ENCODE measurements around the gene SLAIN1. TPM values are rescaled to one million over a fixed set of nuclear protein-coding genes. Genes with fewer than 3 reads are reported as not detected.

The SLAIN1 gene
- total RNA-seq, 8 experiments from 2014 or later = 0.71 to 73.8 (median 40.9) TPM

DNA sequence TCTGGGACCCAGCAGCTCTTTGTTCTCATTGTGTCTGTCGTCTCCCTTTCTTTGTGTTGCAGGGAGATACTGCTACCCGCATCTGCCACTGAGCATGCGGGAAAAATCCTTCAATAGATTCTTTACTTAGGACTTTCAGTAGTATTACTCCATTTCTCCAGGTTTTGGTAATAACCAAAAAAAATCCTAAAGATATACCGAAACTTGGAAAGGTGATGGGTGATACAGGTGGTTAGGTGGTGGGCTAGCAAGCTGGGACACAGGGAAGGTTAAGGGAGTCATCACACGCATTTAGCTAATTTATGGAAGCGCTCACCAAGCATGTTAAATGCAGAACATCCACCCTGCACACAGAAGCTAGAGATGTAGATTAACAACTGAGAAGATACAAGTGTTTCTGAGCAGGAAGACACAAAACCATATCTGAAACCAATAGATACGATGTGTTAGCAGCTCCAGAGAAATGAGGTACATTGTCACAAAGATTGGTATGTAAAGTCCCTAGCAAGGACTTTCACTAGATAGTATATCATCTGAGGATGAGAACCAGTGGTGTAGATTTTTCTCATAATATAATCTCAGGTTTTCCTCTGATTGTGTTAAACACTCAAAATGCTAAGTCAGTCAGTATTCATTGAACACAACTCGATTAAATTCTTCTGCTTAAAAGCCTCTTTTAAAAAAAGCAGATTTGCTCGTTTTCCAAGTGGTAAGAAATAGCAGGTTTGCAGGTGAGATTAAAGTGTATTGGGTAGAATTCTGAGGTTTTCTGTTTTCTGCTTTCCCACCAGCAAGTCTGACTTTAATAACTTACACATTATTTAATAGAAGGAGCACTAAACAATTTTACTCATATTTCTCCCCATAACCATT, 1.2 kb upstream of the SLAIN1 start:
- 5 to 85% (median 42%) methylated on average over 2 to 8 of the region's 9 CpGs; no CpG with 5 or more reads in 1 of the 10 experiments for WGBS, 10 experiments
- no peak overlapping the region for H3K27ac ChIP-seq
- H3K4me1 ChIP-seq (replicated peaks in 1 of 2) = peaks cover 9 to 38% of the 10 kb centered on the region in 2 donors
- ATAC-seq (replicated peaks in 6 of 8) = no peak
- peak overlapping the region; percentile 11 to 97 (median 90) for H3K4me3 ChIP-seq
- in situ Hi-C loops (cut with MboI; ENCODE audit: low pct_unique_long_range_greater_than_20kb in 2 of 9, low sequenced_read_pairs in 9 of 9, unreplicated experiment in 9 of 9) = no loop called here

GRCh38 chr13:77696879-77697216, 639 bp upstream of the SLAIN1 start:
- no peak overlapping the region for H3K27ac ChIP-seq
- in situ Hi-C loops (cut with MboI; ENCODE audit: low pct_unique_long_range_greater_than_20kb in 2 of 9, low sequenced_read_pairs in 9 of 9, unreplicated experiment in 9 of 9) = no loop called here
- peak in 3 of 8 experiments; percentile 1 to 2 (median 1) for ATAC-seq (replicated peaks in 6 of 8)
- peak overlapping the region; percentile 90 to 99 (median 97) for H3K4me3 ChIP-seq
- H3K4me1 ChIP-seq (replicated peaks in 1 of 2) = peaks cover 9 to 40% of the 10 kb centered on the region in 2 donors
- WGBS, 10 experiments = 9 to 100% (median 67%) methylated on average over 1 to 3 of the region's 3 CpGs; no CpG with 5 or more reads in 2 of the 10 experiments

GRCh38 chr13:77698201-77699058, 943 bp downstream of the SLAIN1 start:
- H3K4me3 ChIP-seq = peak overlapping the region; percentile 90 to 99 (median 97)
- H3K4me1 ChIP-seq (replicated peaks in 1 of 2) = peaks cover 9 to 34% of the 10 kb centered on the region in 2 donors
- H3K27ac ChIP-seq = peak overlapping the region; percentile 87 to 92
- ATAC-seq (replicated peaks in 6 of 8) = peak in 7 of 8 experiments; percentile 11 to 50 (median 43)
- in situ Hi-C loops (cut with MboI; ENCODE audit: low pct_unique_long_range_greater_than_20kb in 2 of 9, low sequenced_read_pairs in 9 of 9, unreplicated experiment in 9 of 9) = no loop called here
- WGBS, 10 experiments = 0 to 10% (median 0%) methylated on average over 1 to 10 of the region's 75 CpGs; no CpG with 5 or more reads in 3 of the 10 experiments

GRCh38 chr13:77699059-77699680, 1.7 kb downstream of the SLAIN1 start:
- peaks cover 9 to 34% of the 10 kb centered on the region in 2 donors for H3K4me1 ChIP-seq (replicated peaks in 1 of 2)
- no peak for ATAC-seq (replicated peaks in 6 of 8)
- peak overlapping the region; percentile 90 to 99 (median 97) for H3K4me3 ChIP-seq
- in situ Hi-C loops (cut with MboI; ENCODE audit: low pct_unique_long_range_greater_than_20kb in 2 of 9, low sequenced_read_pairs in 9 of 9, unreplicated experiment in 9 of 9) = no loop called here
- no peak overlapping the region for H3K27ac ChIP-seq
- WGBS, 10 experiments = 0 to 14% (median 0%) methylated on average over 1 to 4 of the region's 4 CpGs; no CpG with 5 or more reads in 1 of the 10 experiments

DNA sequence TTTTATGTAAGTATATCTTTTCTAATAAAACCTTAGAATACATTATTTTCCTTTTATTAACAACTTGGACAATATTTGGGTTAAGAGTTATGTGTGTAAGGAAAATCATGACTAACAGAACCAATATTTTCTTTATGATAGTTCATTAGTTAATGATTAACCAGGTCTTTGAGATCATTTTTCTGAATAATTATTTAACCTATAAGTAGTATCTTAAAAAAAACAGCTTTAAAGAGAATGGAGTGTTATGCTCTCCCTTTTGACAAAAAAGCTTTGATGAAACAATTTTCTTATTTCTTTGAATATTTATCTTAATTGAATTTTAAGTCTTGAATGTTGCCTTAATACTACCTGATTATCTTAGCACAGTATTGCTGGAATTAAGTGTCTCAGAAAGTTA, 3.8 kb downstream of the SLAIN1 start:
- no peak overlapping the region for H3K4me3 ChIP-seq

DNA sequence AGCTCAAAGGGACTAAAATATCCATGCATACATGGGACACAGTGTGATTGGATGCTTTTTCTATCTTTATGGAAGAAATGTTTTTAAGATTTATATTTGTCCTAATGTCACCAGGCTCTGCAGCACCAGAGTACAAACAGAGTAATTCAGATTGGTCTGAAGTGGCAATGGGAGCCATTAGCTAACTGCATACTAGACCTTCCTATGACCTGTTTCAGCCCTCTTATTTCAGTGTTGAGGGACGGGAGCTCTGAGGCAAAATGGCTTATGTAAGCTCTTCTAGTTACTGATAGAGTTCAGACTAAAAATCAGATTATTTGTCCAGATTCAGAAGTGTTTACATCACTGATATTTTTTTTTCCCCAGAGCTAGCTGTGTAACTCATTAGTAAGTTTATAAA, 4.9 kb downstream of the SLAIN1 start:
- peaks cover 9 to 19% of the 10 kb centered on the region in 2 donors for H3K4me1 ChIP-seq (replicated peaks in 1 of 2)
- no peak for ATAC-seq (replicated peaks in 6 of 8)
- H3K27ac ChIP-seq = no peak overlapping the region
- WGBS, 10 experiments = 29 to 100% (median 75%) methylated on average over 1 of the region's 1 CpG; no CpG with 5 or more reads in 3 of the 10 experiments
- H3K4me3 ChIP-seq = no peak overlapping the region
- in situ Hi-C loops (cut with MboI; ENCODE audit: low pct_unique_long_range_greater_than_20kb in 2 of 9, low sequenced_read_pairs in 9 of 9, unreplicated experiment in 9 of 9) = no loop called here

More for the DNA sequence above, 3.8 kb downstream of the SLAIN1 start:
- H3K4me1 ChIP-seq (replicated peaks in 1 of 2) = peaks cover 9 to 23% of the 10 kb centered on the region in 2 donors
- H3K27ac ChIP-seq = no peak overlapping the region
- no peak for ATAC-seq (replicated peaks in 6 of 8)
- in situ Hi-C loops (cut with MboI; ENCODE audit: low pct_unique_long_range_greater_than_20kb in 2 of 9, low sequenced_read_pairs in 9 of 9, unreplicated experiment in 9 of 9) = no loop called here

DNA sequence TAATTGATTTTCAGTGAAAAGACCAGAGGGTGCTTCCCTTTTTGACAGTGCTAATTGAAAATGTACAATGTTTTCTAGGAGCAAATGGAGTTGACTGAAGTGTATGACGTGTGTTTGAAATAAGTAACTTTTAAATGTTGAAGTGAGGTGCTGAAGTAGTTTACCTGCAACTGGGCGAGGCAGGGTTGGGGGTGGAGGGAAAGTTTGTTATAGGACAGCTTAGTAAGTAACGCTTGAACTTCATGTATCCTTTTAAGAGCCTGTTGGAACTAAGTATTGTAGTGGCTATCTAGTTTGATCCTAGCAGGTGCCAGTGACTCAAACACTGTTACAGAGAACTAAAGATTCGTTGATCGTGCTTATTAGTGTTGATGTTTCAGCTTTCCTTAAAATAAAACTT, 5.9 kb downstream of the SLAIN1 start:
- H3K4me3 ChIP-seq = no peak overlapping the region

GRCh38 chr13:77714119-77714755, 16.8 kb downstream of the SLAIN1 start:
- WGBS, 10 experiments = 0 to 100% (median 100%) methylated on average over 1 to 3 of the region's 3 CpGs; no CpG with 5 or more reads in 1 of the 10 experiments
- Histone ChIP-seq H3K27ac (no peak overlapping the region), H3K4me3 (no peak overlapping the region), H3K4me1 (replicated peaks in 1 of 2) (no peaks in the 10 kb centered on the region)
- in situ Hi-C loops (cut with MboI; ENCODE audit: low pct_unique_long_range_greater_than_20kb in 2 of 9, low sequenced_read_pairs in 9 of 9, unreplicated experiment in 9 of 9) = no loop called here
- no peak for ATAC-seq (replicated peaks in 6 of 8)

More for the DNA sequence above, 5.9 kb downstream of the SLAIN1 start:
- 16 to 91% (median 82%) methylated on average over 2 to 5 of the region's 5 CpGs; no CpG with 5 or more reads in 2 of the 10 experiments for WGBS, 10 experiments
- peaks cover 9 to 19% of the 10 kb centered on the region in 2 donors for H3K4me1 ChIP-seq (replicated peaks in 1 of 2)
- H3K27ac ChIP-seq = no peak overlapping the region
- no peak for ATAC-seq (replicated peaks in 6 of 8)
- in situ Hi-C loops (cut with MboI; ENCODE audit: low pct_unique_long_range_greater_than_20kb in 2 of 9, low sequenced_read_pairs in 9 of 9, unreplicated experiment in 9 of 9) = no loop called here

DNA sequence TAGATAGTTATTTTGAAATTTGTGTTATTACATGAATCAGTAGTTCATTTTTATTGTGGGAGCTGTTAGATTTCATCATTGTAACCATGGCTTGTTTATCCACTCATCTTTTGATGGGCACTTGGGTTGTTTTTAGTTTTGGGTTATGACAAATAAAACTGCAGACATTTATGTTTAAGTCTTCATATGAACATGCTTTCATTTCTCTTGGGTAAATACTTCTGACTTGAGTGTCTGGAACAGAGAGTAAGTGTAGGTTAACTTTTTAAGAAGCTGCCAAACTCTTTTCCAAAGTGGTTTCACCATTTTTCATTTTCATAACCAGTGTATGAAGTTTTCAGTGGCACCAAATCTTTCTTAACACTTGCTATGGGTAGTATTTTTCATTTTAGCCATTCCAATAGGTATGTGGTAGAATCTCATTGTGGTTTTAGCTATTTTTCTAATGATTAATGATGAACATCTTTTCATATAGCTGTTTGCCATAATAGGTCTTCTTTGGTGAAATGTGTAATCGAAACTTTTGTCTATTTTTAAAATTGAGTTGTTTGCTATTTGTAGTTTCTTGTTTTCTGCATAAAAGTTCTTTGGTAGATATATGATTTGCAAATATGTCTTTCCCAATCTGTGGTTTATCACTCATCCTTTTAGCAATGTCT, 17.9 kb downstream of the SLAIN1 start:
- WGBS, 10 experiments = 13 to 100% (median 79%) methylated on average over 1 of the region's 1 CpG; no CpG with 5 or more reads in 2 of the 10 experiments
- H3K27ac ChIP-seq = no peak overlapping the region
- H3K4me1 ChIP-seq (replicated peaks in 1 of 2) = no peaks in the 10 kb centered on the region
- no peak for ATAC-seq (replicated peaks in 6 of 8)
- no peak overlapping the region for H3K4me3 ChIP-seq
- in situ Hi-C loops (cut with MboI; ENCODE audit: low pct_unique_long_range_greater_than_20kb in 2 of 9, low sequenced_read_pairs in 9 of 9, unreplicated experiment in 9 of 9) = no loop called here

DNA sequence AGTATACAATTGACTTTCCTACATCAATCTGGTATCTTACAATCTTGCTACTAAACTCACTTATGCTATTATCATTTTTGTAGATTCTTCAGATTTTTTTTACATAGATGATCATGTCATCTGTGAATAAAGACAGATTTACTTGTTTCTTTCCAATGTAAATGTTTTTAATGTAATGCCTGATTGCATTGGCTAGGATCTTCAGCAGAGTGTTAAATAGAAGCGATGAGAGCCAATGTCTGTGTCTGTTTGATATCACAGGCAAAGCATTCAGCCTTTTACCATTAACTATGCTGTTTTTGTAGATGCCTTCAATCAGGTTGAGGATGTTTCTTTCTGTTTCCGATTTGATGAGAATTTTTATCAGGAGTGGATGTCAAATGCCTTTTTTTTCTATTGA, 19.2 kb downstream of the SLAIN1 start:
- WGBS, 10 experiments = 10 to 100% (median 73%) methylated on average over 1 to 2 of the region's 2 CpGs
- H3K4me1 ChIP-seq (replicated peaks in 1 of 2) = no peaks in the 10 kb centered on the region
- no peak overlapping the region for H3K27ac ChIP-seq
- in situ Hi-C loops (cut with MboI; ENCODE audit: low pct_unique_long_range_greater_than_20kb in 2 of 9, low sequenced_read_pairs in 9 of 9, unreplicated experiment in 9 of 9) = no loop called here
- no peak overlapping the region for H3K4me3 ChIP-seq
- ATAC-seq (replicated peaks in 6 of 8) = no peak

GRCh38 chr13:77717508-77717907, 20.0 kb downstream of the SLAIN1 start:
- no peak overlapping the region for H3K4me3 ChIP-seq

GRCh38 chr13:77719128-77719527, 21.6 kb downstream of the SLAIN1 start:
- Histone ChIP-seq H3K4me1 (replicated peaks in 1 of 2) (no peaks in the 10 kb centered on the region), H3K4me3 (no peak overlapping the region), H3K27ac (no peak overlapping the region)
- no peak for ATAC-seq (replicated peaks in 6 of 8)
- in situ Hi-C loops (cut with MboI; ENCODE audit: low pct_unique_long_range_greater_than_20kb in 2 of 9, low sequenced_read_pairs in 9 of 9, unreplicated experiment in 9 of 9) = no loop called here

More at GRCh38 chr13:77717508-77717907, 20.0 kb downstream of the SLAIN1 start:
- Histone ChIP-seq H3K4me1 (replicated peaks in 1 of 2) (no peaks in the 10 kb centered on the region), H3K27ac (no peak overlapping the region)
- 27 to 100% (median 92%) methylated on average over 2 to 4 of the region's 4 CpGs; no CpG with 5 or more reads in 1 of the 10 experiments for WGBS, 10 experiments
- in situ Hi-C loops (cut with MboI; ENCODE audit: low pct_unique_long_range_greater_than_20kb in 2 of 9, low sequenced_read_pairs in 9 of 9, unreplicated experiment in 9 of 9) = no loop called here
- no peak for ATAC-seq (replicated peaks in 6 of 8)
